ENCODE data around the gene CARM1.
"Not testable (repeated sequence)": the region's sequence is repeated elsewhere in the genome, so short reads cannot be mapped to it uniquely, and the experiment has no call there.

The CARM1 gene

GRCh38 chr19:10935371-10936059 lies 64.2 kb downstream of the CARM1 start:
- no peak for DNase-seq

GRCh38 chr19:10936661-10937084 lies 65.3 kb downstream of the CARM1 start:
- peak; percentile 74 to 93 for DNase-seq

- not testable (repeated sequence) for DNase-seq
Observed at GRCh38 chr19:10941649-10942048, 70.3 kb downstream of the CARM1 start.

- not testable (repeated sequence) for DNase-seq
Observed at GRCh38 chr19:10943412-10943811, 72.1 kb downstream of the CARM1 start.

DNA sequence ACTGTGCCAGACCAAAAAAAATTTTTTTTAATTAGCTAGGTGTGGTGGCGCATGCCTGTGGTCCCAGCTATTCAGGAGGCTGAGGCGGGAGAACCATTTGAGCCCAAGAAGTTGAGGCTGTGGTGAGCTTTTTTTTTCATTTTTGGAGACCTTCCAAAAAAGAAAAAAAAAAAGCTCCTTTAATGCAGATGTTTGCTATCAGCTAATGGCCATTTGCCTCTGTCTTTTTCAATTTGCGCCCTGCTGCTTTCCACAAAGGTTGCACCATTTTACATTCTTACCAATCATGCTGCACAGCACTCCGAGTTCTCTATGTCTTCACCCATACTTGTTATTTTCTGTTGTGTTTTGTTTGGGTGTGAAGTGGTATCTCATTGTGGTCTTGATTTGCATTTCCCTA lies 73.9 kb downstream of the CARM1 start:
- no peak for DNase-seq

DNA sequence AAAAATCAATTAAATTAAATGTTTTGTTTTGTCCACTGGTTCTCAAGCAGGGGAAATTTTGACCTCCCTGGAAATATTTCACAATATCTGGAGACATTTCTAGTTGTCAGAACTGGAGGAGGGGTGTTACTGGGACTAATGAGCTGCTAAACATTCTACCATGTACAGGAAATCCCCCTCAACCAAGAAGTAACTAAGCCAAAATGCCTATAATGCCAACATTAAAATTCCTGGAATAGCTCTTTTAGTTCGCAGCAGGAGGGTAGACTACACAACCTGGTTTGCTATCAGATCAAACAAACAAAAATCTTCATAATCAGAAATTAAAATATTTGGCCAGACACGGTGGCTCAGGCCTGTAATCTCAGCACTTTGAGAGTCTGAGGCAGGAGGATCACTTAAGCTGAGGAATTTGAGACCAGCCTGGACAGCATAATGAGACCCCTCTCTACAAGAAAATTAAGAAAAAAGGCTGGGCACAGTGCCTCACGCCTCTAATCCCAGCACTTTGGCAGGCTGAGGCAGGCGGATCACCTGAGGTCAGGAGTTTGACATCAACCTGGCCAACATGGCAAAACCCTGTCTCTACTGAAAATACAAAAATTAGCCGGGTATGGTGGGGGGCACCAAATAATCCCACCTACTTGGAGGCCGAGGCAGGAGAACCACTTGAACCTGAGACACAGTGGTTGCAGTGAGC lies 75.8 kb downstream of the CARM1 start:
- no peak for DNase-seq

- DNase-seq: no peak
Observed at GRCh38 chr19:10952809-10953208, 81.5 kb downstream of the CARM1 start.

- DNase-seq: not testable (repeated sequence)
Observed at GRCh38 chr19:10959277-10959968, 88.1 kb downstream of the CARM1 start.

DNA sequence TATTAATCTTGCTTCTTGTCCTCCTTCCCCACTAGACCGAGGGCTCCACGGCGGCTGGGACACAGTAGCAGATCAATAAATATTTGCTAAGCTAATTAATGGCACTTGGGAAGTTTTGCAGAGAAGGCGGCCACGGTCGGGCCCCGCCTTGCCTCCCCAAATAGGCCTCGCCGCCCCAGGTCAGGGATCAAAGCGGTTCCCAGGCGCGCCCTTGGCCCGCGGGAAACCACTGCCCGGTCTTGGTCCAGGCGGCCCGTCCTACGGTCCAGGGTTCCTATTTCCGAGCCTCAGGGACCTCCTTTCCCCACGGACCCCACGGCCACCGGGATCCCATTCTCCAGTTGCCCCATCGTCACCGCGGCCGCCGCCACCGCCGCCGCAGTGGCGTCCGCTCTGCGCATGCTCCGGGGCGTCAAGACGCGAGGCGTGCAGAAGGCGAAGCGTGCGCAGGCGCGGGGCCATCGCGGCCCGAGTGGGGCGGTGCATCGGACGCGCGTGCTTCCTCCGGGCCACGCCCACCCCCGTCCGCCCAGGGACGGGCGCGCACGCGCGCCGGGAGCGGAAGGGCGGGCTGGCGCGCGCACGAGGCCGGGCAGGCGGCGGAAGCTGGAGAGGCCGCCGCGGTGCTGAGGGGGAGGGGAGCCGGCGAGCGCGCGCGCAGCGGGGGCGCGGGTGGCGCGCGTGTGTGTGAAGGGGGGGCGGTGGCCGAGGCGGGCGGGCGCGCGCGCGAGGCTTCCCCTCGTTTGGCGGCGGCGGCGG lies 89.1 kb downstream of the CARM1 start, which contains the start of gene SMARCA4:
SMARCA4 (plus strand) TSS at position 717 of the 759 bp plus-strand sequence. CDS start 23,122 bp downstream, outside the sequence.
- peak; percentile 91 to 99 for DNase-seq

- no peak for DNase-seq
Observed at GRCh38 chr19:10961073-10961860, 89.9 kb downstream of the CARM1 start.

DNA sequence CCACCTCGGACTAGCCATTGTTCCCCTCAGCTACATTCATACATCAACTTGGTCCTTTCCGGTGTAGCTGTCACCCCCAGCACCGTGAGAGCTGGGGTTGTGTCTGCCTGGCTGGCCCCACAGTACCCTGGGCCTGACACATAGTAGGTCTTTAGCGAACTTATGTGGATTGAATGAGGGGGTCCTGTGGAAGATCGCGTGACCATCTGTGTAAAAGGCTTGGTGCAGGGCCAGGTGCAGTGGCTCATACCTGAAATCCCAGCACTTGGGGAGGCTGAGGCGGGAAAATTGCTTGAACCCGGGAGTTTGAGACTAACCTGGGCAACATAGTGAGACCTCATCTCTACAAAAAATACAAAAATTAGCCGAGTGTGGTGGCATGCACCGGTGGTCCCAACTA lies 91.5 kb downstream of the CARM1 start:
- no peak for DNase-seq

GRCh38 chr19:10963865-10964264 lies 92.5 kb downstream of the CARM1 start:
- no peak for DNase-seq

- no peak for DNase-seq
Observed at GRCh38 chr19:10964903-10965302, 93.5 kb downstream of the CARM1 start.

GRCh38 chr19:10965398-10965797 lies 94.0 kb downstream of the CARM1 start:
- no peak for DNase-seq

- no peak for DNase-seq
Observed at GRCh38 chr19:10966809-10967208, 95.5 kb downstream of the CARM1 start.

DNA sequence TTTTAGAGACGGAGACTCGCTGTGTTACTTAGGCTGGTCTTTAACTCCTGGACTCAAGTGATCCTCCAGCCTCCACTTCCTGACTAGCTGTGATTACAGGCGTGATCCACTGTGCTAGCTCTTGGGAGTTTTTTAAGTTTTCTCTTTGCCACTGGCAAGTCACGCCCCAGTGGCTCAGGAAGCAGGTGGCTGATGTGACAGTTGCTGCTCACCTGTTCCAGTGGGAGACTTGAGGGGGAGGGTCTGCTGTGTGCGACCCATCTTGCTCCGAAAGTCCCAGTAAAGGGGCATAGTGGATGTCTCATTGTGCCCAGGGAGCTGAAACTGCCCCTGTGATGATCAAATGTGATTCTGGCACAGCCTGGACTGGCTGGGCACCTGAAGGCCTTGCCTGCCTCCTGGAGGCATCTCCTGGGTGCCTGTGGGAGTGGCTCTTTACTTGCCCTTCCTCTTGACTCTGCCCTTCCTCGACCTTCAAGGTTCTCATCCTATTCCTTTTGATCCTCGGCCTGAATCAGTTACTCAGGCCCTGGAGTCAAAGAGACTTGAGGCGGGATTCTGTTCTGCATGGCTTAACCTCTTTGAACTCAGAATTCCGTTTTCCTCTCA lies 97.3 kb downstream of the CARM1 start:
- no peak for DNase-seq

- DNase-seq: no peak
Observed at GRCh38 chr19:10971107-10971726, 99.9 kb downstream of the CARM1 start.
